Nephron (organoid): ENCODE results near the gene PGM2.
A peak's percentile ranks its signal among the peaks of the same experiment; 100 is the strongest.

Source experiments
- H3K27ac Mint-ChIP-seq, 3 experiments: 2 replicates each; pipeline ENCODE4 v1.8.0; 2020; ENCODE audit warnings: mixed read lengths in 3 of 3, mild to moderate bottlenecking in 2 of 3, moderate library complexity in 1 of 3
- H3K27me3 Mint-ChIP-seq: 2 replicates; pipeline ENCODE4 v1.8.0; 2021; ENCODE audit warnings: low read depth, mild to moderate bottlenecking, moderate library complexity, mixed read lengths
- H3K36me3 Mint-ChIP-seq: 2 replicates; pipeline ENCODE4 v1.8.0; 2020; ENCODE audit warnings: low read depth, mixed read lengths
- H3K4me1 Mint-ChIP-seq: 2 replicates; pipeline ENCODE4 v1.8.0; 2020; ENCODE audit warnings: mixed read lengths
- H3K4me3 Mint-ChIP-seq, 3 experiments: 2 replicates each; pipeline ENCODE4 v1.8.0; 2020; ENCODE audit warnings: mild to moderate bottlenecking in 3 of 3, mixed read lengths in 3 of 3, moderate library complexity in 2 of 3
- H3K9me3 Mint-ChIP-seq: 2 replicates; pipeline ENCODE4 v1.8.0; 2020; ENCODE audit warnings: mixed read lengths
- CTCF ChIP-seq, 3 experiments: fragments of 200-600 bp; sonication (generic); IDR thresholded peaks; one replicate each; pipeline ENCODE4 v1.5.0; 2021; ENCODE audit warnings: antibody characterized with exemption in 3 of 3; ENCODE audit not compliant: unreplicated experiment in 3 of 3

Gene PGM2

GRCh38 chr4:37797923-37798322, 28.6 kb upstream of the PGM2 start:
- peaks cover 3% of the 10 kb centered on the region for H3K9me3 Mint-ChIP-seq
- no peak for TF ChIP-seq CTCF (IDR thresholded peaks at IDR 0.05; ENCODE audit: unreplicated experiment in 3 of 3)
- peaks cover 2% of the 10 kb centered on the region for H3K36me3 Mint-ChIP-seq
- no peak overlapping the region for H3K27ac Mint-ChIP-seq
- peaks cover 35% of the 10 kb centered on the region for H3K4me1 Mint-ChIP-seq
- H3K27me3 Mint-ChIP-seq, result peaks cover 7% of the 10 kb centered on the region
- H3K4me3 Mint-ChIP-seq, result no peak overlapping the region

- H3K9me3 Mint-ChIP-seq, result no peaks in the 10 kb centered on the region
- H3K27ac Mint-ChIP-seq, result no peak overlapping the region
- H3K4me1 Mint-ChIP-seq, result peaks cover 33% of the 10 kb centered on the region
Observed at GRCh38 chr4:37798616-37799015, 27.9 kb upstream of the PGM2 start.

GRCh38 chr4:37799941-37800554, 26.4 kb upstream of the PGM2 start:
- Mint-ChIP-seq H3K27me3 (peaks cover 7% of the 10 kb centered on the region), H3K9me3 (no peaks in the 10 kb centered on the region), H3K36me3 (no peaks in the 10 kb centered on the region), H3K4me3 (no peak overlapping the region), H3K4me1 (peaks cover 21% of the 10 kb centered on the region), H3K27ac (no peak overlapping the region)
- TF ChIP-seq CTCF (IDR thresholded peaks at IDR 0.05; ENCODE audit: unreplicated experiment in 3 of 3), result no peak

More at GRCh38 chr4:37798616-37799015, 27.9 kb upstream of the PGM2 start:
- H3K27me3 Mint-ChIP-seq, result peaks cover 7% of the 10 kb centered on the region
- no peak for TF ChIP-seq CTCF (IDR thresholded peaks at IDR 0.05; ENCODE audit: unreplicated experiment in 3 of 3)
- no peaks in the 10 kb centered on the region for H3K36me3 Mint-ChIP-seq
- no peak overlapping the region for H3K4me3 Mint-ChIP-seq

- Mint-ChIP-seq H3K27me3 (peaks cover 7% of the 10 kb centered on the region), H3K4me3 (no peak overlapping the region), H3K9me3 (no peaks in the 10 kb centered on the region), H3K27ac (no peak overlapping the region), H3K36me3 (no peaks in the 10 kb centered on the region), H3K4me1 (peaks cover 2% of the 10 kb centered on the region)
- peak; percentile 72 to 84 (median 74) for TF ChIP-seq CTCF (IDR thresholded peaks at IDR 0.05; ENCODE audit: unreplicated experiment in 3 of 3)
Observed at GRCh38 chr4:37802068-37802666, 24.3 kb upstream of the PGM2 start.

- no peaks in the 10 kb centered on the region for H3K36me3 Mint-ChIP-seq
- H3K27me3 Mint-ChIP-seq, result peaks cover 7% of the 10 kb centered on the region
- TF ChIP-seq CTCF (IDR thresholded peaks at IDR 0.05; ENCODE audit: unreplicated experiment in 3 of 3), result peak; percentile 54 to 66 (median 60)
- H3K27ac Mint-ChIP-seq, result no peak overlapping the region
- no peaks in the 10 kb centered on the region for H3K4me1 Mint-ChIP-seq
- no peak overlapping the region for H3K4me3 Mint-ChIP-seq
- H3K9me3 Mint-ChIP-seq, result no peaks in the 10 kb centered on the region
Observed at GRCh38 chr4:37803348-37803973, 23.0 kb upstream of the PGM2 start.
